K562 (cell line): ENCODE data around the gene FGF10. TPM values are rescaled to one million over a fixed set of nuclear protein-coding genes. Genes with fewer than 3 reads are reported as not detected.

Experiments used
- ATAC-seq: fragments of 200-7000 bp; cut with Tn5 transposase; 3 replicates; pipeline ENCODE4 v1.9.1; 2020; ENCODE audit warnings: moderate library complexity
- BruUV-seq: library from RNA; stranded (reverse); fragments of 400-500 nt; replicated peaks from 2 replicates; lab custom pipeline; 2021; lab: Mats Ljungman, UMichigan
- CTCF ChIA-PET: fragments of 300-600 bp; formaldehyde crosslinking; extraction: SDS; loops from one replicate; lab custom pipeline; 2021; ENCODE audit warnings: low intra/inter-chr PET ratio; lab: Yijun Ruan, JAX
- POLR2A ChIA-PET: fragments of 300-600, 350-650 bp; sonication (Branson Sonifier 250); formaldehyde crosslinking; extraction: SDS; loops from one replicate; lab custom pipeline; 2021; ENCODE audit warnings: antibody characterized with exemption, inconsistent platforms; lab: Yijun Ruan, JAX
- DNase-seq, 4 experiments: peaks; one replicate each; pipeline versions ENCODE4 v3.0.0 to v3.0.0-alpha.2; 2011 to 2018; ENCODE audit warnings: low spot score in 3 of 4, mixed read lengths in 3 of 4; ENCODE audit errors: extremely low read depth in 1 of 4
- FAIRE-seq: peaks from 2 replicates; lab custom pipeline; 2011; peaks lifted over from hg19 to GRCh38; lab: Jason Lieb, UNC
- H2AFZ ChIP-seq: 2 replicates; pipeline ENCODE4 v1.6.0; 2011; ENCODE audit warnings: low read depth, low read length, control low read depth, inconsistent platforms
- H3K27ac ChIP-seq: fragments of 200-600 bp; 3 replicates; pipeline ENCODE4 v1.8.0; 2011; ENCODE audit warnings: low read depth, mild to moderate bottlenecking, control low read depth, inconsistent platforms, low read length, moderate library complexity, mixed read lengths; ENCODE audit errors: extremely low read depth
- H3K27me3 ChIP-seq, 2 experiments: fragments of 300-600 bp in 1 of 2; 2 replicates in 1 of 2; 3 replicates in 1 of 2; pipeline versions ENCODE4 v1.6.0 to v1.8.0; 2011; ENCODE audit warnings: inconsistent platforms in 2 of 2, low read length in 2 of 2, mild to moderate bottlenecking in 1 of 2, mixed read lengths in 1 of 2, moderate library complexity in 1 of 2; ENCODE audit not compliant: control insufficient read depth in 2 of 2, insufficient read depth in 2 of 2
- H3K36me3 ChIP-seq: fragments of 300-600 bp; 3 replicates; pipeline ENCODE4 v1.8.0; 2011; ENCODE audit warnings: mild to moderate bottlenecking, low read length, inconsistent platforms; ENCODE audit not compliant: control insufficient read depth, insufficient read depth
- H3K4me1 ChIP-seq, 2 experiments: fragments of 200-600 bp in 1 of 2; replicated peaks in 1 of 2; 2 replicates in 1 of 2; 3 replicates in 1 of 2; pipeline versions ENCODE4 v1.5.1 to v1.8.0; 2011; ENCODE audit warnings: inconsistent platforms in 2 of 2, low read length in 2 of 2, mild to moderate bottlenecking in 1 of 2, mixed read lengths in 1 of 2, moderate library complexity in 1 of 2; ENCODE audit not compliant: control insufficient read depth in 2 of 2, insufficient read depth in 2 of 2
- H3K4me2 ChIP-seq: 2 replicates; pipeline ENCODE4 v1.6.1; 2011; ENCODE audit warnings: low read length, control low read depth, inconsistent platforms, mixed read lengths; ENCODE audit not compliant: insufficient read depth
- H3K4me3 ChIP-seq: fragments of 200-600 bp; sonication (generic), shearing (Covaris generic); 2 replicates; pipeline ENCODE4 v1.5.1; 2016; ENCODE audit warnings: control low read depth, inconsistent platforms
- H3K79me2 ChIP-seq: fragments of 200-600 bp; 3 replicates; pipeline ENCODE4 v1.8.0; 2011; ENCODE audit warnings: low read length, inconsistent platforms; ENCODE audit not compliant: control insufficient read depth, insufficient read depth
- H3K9ac ChIP-seq, 2 experiments: 2 replicates each; pipeline versions ENCODE4 v1.6.0 to v1.6.1; 2011; ENCODE audit warnings: low read depth in 2 of 2, low read length in 2 of 2, control low read depth in 1 of 2, inconsistent platforms in 1 of 2, mild to moderate bottlenecking in 1 of 2, mixed read lengths in 1 of 2; ENCODE audit not compliant: insufficient read depth in 1 of 2
- H3K9me1 ChIP-seq: one replicate; pipeline ENCODE4 v1.6.0; 2011; ENCODE audit warnings: inconsistent platforms, mild to moderate bottlenecking, low read length, moderate library complexity; ENCODE audit not compliant: control insufficient read depth, insufficient read depth
- H3K9me3 ChIP-seq: replicated peaks from 2 replicates; pipeline ENCODE4 v1.5.1; 2011; ENCODE audit warnings: low read depth, low read length, inconsistent platforms; ENCODE audit not compliant: control insufficient read depth, insufficient read depth
- H4K20me1 ChIP-seq: replicated peaks from 2 replicates; pipeline ENCODE4 v1.6.1; 2011; ENCODE audit warnings: low read length, inconsistent platforms, mixed read lengths; ENCODE audit not compliant: control insufficient read depth, insufficient read depth
- FOXM1 ChIP-seq, 2 experiments: fragments of 450-650 bp in 1 of 2; sonication (generic) in 1 of 2; formaldehyde crosslinking in 1 of 2; IDR thresholded peaks; 2 replicates each; pipeline versions ENCODE4 v1.6.1 to v1.9.0; 2017 to 2022; ENCODE audit warnings: low read depth in 2 of 2, mild to moderate bottlenecking in 2 of 2, missing genetic modification reagents in 1 of 2, moderate library complexity in 1 of 2
- PYGO2 ChIP-seq: fragments of 450-650 bp; IDR thresholded peaks from 2 replicates; pipeline ENCODE4 v1.6.1; 2016; ENCODE audit warnings: mild to moderate bottlenecking, missing genetic modification characterization, moderate library complexity, missing compliant biosample characterization
- TARDBP ChIP-seq: fragments of 450-650 bp; IDR thresholded peaks from 2 replicates; pipeline ENCODE4 v1.6.1; 2016
- TCF7 ChIP-seq: sonication (generic); IDR thresholded peaks from 2 replicates; pipeline ENCODE4 v1.6.1; 2016; ENCODE audit warnings: antibody characterized with exemption, borderline replicate concordance
- WGBS: fragments of 100-300 bp; shearing (Covaris generic); methylation state at CpG from one replicate; pipeline ENCODE4 v1.1.6; 2016; ENCODE audit warnings: low coverage, mixed read lengths; ENCODE audit not compliant: insufficient coverage; ENCODE audit errors: missing lambda C conversion rate; 5-methylcytosine and 5-hydroxymethylcytosine counted together
- in situ Hi-C: fragments of 300-500 bp; cut with MboI; formaldehyde crosslinking; loops from 4 replicates; pipeline ENCODE4 v1.15.0; 2018; ENCODE audit warnings: inconsistent platforms, mixed read lengths
- intact Hi-C: fragments of 100-400 bp; cut with micrococcal nuclease; formaldehyde crosslinking; loops from 2 replicates; pipeline ENCODE4 v1.14.2; 2022
- polyA plus RNA-seq, 8 experiments: library from polyadenylated mRNA; depleted of rRNA in 4 of 8; stranded (reverse) in 5 of 8; unstranded in 3 of 8; fragments of >200 nt; fragmentation: Nextera tagmentation in 2 of 8; fragmentation: Illumina TruSeq in 1 of 8; extraction: Ambion mirVana in 2 of 8; extraction: Trizol in 1 of 8; gene quantifications; 2 replicates each; pipeline versions ENCODE4 v1.2.1 to v1.2.3, GENCODE V29; 2011 to 2014; ENCODE audit warnings: inconsistent platforms in 1 of 8, missing spikeins in 1 of 8
- total RNA-seq, 7 experiments: library from RNA; depleted of rRNA in 6 of 7; stranded (reverse); fragments of >200 nt in 6 of 7; fragmentation: Illumina TruSeq in 2 of 7; extraction: Trizol in 2 of 7; gene quantifications; 2 replicates each; pipeline versions ENCODE4 v1.2.1 to v1.2.3, GENCODE V29; 2011 to 2021; ENCODE audit warnings: low replicate concordance in 1 of 7
- TF ChIP-seq, protein P1 (sequence below): fragments of 250-450 bp; sonication (Bioruptor Pico); IDR thresholded peaks from 2 replicates; pipeline ENCODE4 v1.5.0; 2021; ENCODE audit warnings: mild to moderate bottlenecking, moderate library complexity
- TF ChIP-seq, protein P2 (sequence below): fragments of 450-650 bp; IDR thresholded peaks from 2 replicates; pipeline ENCODE4 v1.6.1; 2017; ENCODE audit warnings: mild to moderate bottlenecking, moderate library complexity

Gene FGF10
- total and polyA plus RNA-seq, 9 of the 15 experiments (the other 6 are each of a cell fraction or from before 2014, with no cell fraction given), result not detected

DNA sequence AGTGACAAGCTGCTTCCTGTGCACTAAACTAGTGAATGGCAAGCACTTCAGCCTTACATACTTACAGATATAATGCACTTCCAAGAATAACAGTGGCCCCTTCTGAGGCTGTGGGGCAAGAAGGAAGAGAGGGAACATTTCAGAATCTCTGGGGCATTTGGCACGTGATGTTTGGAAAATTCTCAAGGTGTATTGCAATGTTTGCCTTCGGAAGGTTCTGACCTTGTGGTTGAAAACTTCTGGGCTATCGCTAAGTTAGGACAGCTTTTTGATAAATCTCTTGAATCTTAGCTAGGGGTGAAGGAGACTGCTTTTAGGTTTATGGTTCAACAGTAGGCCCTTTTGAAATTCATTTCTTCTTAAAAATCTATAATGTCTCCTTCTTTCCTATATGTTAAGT lies 7.1 kb upstream of the FGF10 start:
- Histone ChIP-seq H3K36me3 (no peaks in the 10 kb centered on the region), H2AFZ (no peak overlapping the region), H3K27ac (no peak overlapping the region), H3K4me2 (no peak overlapping the region), H3K9ac (no peak overlapping the region), H4K20me1 (no peaks in the 10 kb centered on the region), H3K4me3 (no peak overlapping the region), H3K4me1 (no peaks in the 10 kb centered on the region), H3K9me3 (no peaks in the 10 kb centered on the region), H3K27me3 (no peaks in the 10 kb centered on the region), H3K79me2 (no peaks in the 10 kb centered on the region), H3K9me1 (no peaks in the 10 kb centered on the region)
- no peak for DNase-seq
- no peak for FAIRE-seq
- no peak for ATAC-seq
- CTCF ChIA-PET, result no interaction called here
- intact Hi-C loops (no loop called here), in situ Hi-C loops (no loop called here)
- no TSS peak for BruUV-seq
- POLR2A ChIA-PET, result no interaction called here
- WGBS, result 4% methylated on average over 3 of the region's 3 CpGs
- TF ChIP-seq FOXM1 (IDR thresholded peaks at IDR 0.05; ENCODE audit: low read depth) (no peak), FOXM1 (CRISPR knock-in tag; IDR thresholded peaks at IDR 0.05; ENCODE audit: low read depth) (no peak), TARDBP (no peak), PYGO2 (no peak), TCF7 (no peak)
- TF ChIP-seq, protein P1, sequence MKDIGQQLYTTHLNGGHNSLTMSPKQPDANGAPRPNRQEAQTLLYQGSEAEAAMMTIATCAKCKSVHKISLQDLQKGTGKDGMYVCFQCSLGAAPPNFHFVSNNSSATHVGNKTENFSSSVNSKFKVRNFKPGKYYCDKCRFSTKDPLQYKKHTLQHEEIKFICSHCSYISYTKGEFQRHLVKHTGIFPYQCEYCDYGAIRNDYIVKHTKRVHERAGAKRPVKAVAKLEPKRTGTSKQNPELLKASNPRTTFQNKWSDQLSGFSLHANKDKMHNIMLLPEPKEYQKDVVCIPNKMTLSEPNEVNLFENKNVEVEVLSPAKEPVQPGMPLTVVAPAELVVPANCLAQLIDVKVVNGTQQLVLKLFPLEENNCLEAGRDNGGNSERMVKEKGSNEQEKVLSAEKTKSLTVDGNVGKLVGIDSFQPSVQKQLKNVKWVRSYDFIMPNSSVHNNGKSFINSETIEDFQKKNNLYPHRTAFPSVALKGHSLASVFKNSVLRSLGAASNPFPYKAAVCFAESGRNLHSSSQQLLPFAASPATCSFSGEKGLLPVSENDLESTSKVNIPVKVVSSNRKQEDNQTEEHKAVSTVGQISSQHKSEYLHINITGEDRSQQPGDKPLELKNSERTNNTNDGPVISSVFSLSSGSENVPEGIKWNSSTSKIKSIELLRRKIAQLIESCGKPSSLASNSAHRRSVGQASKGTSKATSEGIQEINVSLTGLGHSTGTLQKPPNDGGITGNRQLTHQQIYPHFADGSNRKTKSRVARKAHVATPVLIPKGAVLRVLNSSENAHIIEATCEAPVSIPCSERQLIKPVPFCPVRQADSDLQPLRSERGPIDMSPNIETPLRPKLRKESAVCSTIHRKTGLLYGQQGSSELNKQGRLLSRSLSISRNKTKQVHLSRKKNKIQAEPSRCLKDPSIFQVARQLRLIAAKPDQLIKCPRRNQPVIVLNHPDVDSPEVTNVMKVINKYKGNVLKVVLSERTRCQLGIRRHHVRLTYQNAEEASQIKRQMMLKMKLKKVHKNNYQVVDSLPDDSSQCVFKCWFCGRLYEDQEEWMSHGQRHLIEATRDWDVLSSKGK (CRISPR knock-in tag), result no peak
- TF ChIP-seq, protein P2, sequence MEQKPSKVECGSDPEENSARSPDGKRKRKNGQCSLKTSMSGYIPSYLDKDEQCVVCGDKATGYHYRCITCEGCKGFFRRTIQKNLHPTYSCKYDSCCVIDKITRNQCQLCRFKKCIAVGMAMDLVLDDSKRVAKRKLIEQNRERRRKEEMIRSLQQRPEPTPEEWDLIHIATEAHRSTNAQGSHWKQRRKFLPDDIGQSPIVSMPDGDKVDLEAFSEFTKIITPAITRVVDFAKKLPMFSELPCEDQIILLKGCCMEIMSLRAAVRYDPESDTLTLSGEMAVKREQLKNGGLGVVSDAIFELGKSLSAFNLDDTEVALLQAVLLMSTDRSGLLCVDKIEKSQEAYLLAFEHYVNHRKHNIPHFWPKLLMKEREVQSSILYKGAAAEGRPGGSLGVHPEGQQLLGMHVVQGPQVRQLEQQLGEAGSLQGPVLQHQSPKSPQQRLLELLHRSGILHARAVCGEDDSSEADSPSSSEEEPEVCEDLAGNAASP, result no peak
